22Rv1 (cell line): ENCODE data around the gene LHFPL2.

Experiments used
- CTCF ChIP-seq: fragments of 450-650 bp; IDR thresholded peaks from 2 replicates; pipeline ENCODE4 v1.5.1; 2017; ENCODE audit warnings: mild to moderate bottlenecking
- ZFX ChIP-seq: fragments of 450-650 bp; IDR thresholded peaks from 2 replicates; pipeline ENCODE4 v1.6.1; 2017; ENCODE audit warnings: antibody characterized with exemption, borderline replicate concordance

- TF ChIP-seq CTCF (no peak), ZFX (no peak)
Measured at GRCh38 chr5:78495800-78496199, 152.8 kb downstream of the LHFPL2 start.
